ENCODE results near the gene KIAA0825.

DNA sequence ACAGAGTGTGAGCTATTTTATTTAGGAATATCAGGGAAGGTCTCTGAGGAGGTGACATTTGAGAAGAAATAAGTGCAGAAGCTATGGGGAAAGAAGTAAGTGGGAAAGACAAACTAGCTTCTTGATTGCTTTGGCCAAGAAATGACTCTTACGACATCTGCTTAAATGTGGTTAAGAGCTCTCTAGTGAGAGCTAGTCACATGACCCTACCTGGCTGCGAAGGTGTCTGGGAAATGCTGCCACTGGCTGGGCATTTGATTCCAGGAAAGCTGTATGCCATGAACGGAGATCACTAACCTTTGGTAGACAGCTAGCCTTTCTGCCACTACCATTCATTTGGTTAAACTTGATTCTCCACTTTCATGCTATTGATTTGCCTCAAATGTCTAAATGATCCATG lies 80.1 kb downstream of the KIAA0825 start:
- TF ChIP-seq, protein P1, sequence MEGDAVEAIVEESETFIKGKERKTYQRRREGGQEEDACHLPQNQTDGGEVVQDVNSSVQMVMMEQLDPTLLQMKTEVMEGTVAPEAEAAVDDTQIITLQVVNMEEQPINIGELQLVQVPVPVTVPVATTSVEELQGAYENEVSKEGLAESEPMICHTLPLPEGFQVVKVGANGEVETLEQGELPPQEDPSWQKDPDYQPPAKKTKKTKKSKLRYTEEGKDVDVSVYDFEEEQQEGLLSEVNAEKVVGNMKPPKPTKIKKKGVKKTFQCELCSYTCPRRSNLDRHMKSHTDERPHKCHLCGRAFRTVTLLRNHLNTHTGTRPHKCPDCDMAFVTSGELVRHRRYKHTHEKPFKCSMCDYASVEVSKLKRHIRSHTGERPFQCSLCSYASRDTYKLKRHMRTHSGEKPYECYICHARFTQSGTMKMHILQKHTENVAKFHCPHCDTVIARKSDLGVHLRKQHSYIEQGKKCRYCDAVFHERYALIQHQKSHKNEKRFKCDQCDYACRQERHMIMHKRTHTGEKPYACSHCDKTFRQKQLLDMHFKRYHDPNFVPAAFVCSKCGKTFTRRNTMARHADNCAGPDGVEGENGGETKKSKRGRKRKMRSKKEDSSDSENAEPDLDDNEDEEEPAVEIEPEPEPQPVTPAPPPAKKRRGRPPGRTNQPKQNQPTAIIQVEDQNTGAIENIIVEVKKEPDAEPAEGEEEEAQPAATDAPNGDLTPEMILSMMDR (conservative IDR thresholded peaks at IDR 0.05; ENCODE audit: low read depth, low read length) = no peak
- no peak for TF ChIP-seq EZH2 (IDR thresholded peaks at IDR 0.05; ENCODE audit: low read length, unreplicated experiment)
- no peak for TF ChIP-seq EZH2phosphoT487 (IDR thresholded peaks at IDR 0.05; ENCODE audit: borderline replicate concordance, low read length)

Measured in PC-3 (cell line).